NCI-H345 (cell line): ENCODE measurements around the gene EPS8L2.

Experiments
- DNase-seq: peaks from one replicate; lab custom pipeline; 2025; lab: John Stamatoyannopoulos, UW

The EPS8L2 gene

DNA sequence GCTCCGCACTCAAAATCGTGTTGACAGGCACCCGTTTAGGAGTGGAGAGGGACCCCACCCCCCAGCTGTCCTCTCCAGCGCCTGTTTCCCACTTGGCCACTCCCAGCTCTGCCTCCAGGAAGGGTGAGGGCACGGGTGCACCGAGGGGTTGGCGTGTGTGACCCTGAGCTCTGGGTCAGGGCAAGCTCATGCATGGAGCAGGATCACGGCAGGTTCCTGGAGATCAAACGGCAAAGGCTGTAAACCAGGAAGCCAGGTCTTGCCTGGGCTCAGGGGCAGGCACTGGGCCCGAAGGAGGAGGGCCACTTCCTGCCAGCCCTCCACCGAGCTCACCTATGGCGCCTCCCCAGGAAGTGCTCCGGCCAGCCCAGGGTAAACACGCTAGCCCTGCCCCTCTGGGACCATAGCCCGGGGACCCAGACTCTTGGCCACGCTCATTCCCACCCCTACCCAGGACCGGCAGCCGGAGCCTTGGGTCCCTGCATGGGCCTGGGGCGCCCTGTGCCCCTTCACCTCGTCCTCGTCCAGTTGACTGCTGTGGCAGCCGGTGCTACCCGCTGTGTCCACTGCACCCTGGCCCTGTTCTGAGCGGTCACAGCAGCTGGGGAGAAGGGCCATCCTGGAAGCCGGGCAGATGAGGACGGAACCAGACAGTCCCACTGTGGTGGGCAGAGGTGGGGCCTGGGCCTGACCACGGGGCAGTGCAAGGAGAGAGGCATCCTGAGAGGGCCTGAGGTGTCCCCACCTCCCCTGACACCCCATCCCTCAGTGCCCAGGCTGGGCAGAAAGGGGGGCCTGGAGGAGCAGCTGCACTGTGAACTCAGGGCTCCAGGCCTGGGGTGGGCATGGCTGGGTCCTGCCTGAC is 1.0 kb upstream of the EPS8L2 start:
- no peak for DNase-seq

DNA sequence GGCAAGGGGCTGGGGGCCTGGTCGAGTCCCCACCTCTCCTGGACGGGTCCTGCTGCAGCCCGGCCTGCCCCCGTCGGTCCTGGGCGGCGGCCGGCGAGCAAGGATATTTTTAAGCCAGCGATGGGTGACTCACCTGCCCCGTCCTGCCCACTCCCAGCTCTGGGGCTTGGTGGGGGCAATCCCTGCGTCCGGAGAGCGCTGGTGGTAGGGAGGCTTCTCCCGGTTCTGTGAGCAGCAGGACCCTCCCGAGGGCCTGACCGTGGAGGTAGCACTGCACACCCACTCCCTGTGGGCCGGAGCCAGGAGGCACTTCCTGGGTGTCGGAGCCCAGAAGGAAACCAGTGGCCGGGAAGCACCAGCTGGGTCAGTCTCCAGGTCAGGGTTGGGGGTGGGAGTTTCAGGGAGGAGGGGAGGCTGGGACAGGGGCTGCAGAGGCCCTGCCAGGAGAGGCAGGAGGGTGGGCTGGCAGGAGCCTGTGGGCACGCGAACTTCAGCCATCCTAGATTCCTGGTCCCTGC is 467 bp downstream of the EPS8L2 start:
- no peak for DNase-seq

DNA sequence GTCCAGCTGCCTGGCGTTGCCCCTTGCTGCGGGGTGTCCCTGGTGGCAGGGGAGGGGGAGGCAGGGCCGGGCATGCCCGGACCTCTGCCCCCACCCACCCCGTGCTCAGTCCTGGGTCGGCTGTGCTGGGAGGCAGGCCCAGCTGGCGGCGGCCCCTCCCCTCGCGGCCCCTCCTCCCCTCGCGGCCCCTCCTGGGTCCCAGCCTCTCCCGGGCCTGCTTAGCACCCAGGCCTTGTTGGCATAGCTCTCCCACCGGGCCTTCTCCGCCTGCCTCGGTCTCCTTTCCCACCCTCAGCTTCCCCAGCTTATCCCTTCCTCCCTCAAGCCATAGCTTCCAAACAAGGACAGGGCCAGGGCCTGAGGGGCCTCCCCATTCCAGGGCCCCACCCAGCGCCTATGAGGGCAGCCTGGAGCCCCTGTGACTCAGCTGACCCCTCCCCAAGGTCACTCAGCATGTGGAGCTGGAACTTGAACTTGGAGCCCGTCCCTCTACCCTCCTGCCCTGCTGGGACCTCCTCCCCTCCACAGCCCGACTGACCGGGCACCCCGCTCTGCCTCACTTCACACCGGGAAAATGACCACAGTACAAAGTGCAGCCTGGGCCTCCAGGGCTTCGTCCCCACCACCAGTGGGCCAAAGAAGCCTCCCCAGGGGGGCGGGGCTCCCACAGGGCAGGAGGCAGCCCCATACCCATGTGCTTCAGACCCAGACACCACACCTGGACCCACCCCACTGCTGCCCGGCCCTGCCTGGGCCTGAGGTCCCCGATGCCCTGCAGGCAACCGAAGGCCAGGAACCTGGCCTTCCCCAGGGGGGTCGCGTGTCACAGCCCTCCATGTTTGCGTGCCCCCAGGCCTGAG is 1.2 kb downstream of the EPS8L2 start:
- no peak for DNase-seq

DNA sequence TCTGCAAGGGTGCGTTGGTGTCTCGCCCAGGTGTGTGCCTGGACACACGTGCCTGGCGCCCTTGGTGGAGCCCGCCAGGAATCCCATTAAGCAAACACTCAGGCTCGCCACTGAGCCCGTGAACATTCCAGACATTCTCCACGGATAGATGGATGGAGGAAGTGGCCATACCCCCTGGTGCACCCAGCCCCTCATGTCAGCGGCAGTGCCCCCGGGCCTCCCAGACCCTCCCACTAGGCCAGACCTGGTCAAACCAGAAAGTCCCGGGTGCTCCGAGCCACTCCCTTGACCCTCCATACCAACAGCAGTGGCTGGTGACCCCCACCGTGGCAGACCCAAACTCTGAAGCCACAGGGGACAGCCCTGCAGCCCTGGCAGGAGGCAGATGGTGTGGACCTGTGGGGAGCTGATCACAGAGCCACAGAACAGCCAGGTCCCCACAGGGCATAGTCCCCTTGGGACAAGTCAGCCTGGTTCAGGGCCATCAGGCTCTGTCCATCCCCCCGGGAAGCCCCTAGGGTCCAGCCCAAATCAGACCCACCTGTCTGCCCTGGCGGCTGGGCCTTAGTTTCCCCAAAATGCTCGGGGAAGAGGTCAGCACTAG is 1.9 kb downstream of the EPS8L2 start:
- DNase-seq, result no peak

DNA sequence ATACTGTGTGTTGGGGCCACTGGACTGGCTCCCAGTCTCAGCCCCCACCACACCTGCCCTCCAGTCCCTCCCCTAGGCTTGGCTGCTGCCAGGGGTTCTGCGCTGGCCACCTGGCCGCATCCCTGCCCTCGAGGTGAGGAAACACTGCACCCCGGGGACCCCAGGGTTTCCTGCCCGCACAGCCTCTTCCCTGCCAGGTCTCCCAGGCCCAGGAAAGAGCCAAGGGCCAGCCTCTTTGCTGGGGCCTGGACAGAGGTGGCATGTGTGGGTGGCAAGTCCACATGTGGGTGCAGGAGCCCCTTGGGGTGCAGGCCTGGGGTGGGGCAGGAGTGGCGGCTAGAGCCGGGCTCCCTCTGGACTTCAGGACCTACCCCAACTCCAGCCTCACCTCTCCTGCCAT is 2.5 kb downstream of the EPS8L2 start:
- DNase-seq, result no peak

DNA sequence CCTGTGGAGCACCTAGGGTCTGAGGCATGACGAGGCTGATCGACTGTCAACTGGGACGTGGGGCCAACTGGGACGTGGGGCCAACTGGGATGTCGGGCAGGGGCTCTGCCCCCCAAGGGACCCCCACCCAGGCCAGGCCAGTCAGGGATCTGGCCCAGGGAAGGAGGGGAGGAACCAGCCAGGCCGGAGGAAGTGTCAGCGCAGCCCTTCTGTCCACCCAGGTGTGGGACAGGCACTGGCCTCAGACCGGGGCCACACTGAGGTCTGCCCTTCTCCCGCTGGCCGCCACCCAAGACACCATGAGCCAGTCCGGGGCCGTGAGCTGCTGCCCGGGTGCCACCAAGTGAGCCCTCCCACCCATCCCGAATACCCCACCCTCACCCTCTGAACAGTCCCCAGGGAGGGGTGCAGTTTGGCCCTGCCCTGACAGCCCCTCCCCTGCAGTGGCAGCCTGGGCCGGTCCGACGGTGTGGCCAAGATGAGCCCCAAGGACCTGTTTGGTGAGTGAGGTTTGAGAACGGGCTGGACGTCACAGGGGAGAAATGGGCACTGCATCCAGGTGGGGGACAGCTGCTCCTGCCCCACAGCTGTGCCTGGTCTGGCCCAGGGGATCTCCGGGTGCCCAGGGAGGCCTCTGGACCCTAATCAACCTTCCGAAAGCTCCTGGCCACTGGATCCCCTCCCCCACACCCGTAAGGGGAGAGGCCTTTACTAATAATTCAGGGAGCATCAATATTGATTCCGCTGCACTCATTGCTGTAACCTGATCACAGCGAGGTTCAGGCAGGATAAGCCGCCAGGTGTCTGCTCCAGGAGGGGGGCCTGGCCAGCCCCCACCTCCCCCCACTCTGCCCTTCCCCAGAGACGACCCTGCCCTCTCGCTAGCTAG is 3.3 kb downstream of the EPS8L2 start:
- DNase-seq, result no peak

DNA sequence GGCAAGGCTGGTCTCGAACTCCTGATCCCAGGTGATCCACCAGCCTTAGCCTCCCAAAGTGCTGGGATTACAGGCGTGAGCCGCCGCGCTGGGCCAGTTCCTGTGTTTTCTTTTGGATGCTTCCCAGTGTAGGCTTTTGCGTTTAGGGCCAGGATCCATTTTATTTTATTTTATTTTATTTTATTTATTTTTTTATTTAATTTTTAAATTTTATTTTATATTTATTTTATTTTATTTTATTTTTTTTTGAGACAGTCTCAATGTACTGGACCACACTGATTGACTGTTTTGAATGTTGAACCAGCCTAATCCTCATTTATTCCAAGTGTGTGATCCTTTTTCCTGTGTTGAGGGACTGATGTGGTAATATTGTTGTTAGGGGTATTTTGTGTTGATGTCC is 8.4 kb downstream of the EPS8L2 start:
- DNase-seq, result no peak

DNA sequence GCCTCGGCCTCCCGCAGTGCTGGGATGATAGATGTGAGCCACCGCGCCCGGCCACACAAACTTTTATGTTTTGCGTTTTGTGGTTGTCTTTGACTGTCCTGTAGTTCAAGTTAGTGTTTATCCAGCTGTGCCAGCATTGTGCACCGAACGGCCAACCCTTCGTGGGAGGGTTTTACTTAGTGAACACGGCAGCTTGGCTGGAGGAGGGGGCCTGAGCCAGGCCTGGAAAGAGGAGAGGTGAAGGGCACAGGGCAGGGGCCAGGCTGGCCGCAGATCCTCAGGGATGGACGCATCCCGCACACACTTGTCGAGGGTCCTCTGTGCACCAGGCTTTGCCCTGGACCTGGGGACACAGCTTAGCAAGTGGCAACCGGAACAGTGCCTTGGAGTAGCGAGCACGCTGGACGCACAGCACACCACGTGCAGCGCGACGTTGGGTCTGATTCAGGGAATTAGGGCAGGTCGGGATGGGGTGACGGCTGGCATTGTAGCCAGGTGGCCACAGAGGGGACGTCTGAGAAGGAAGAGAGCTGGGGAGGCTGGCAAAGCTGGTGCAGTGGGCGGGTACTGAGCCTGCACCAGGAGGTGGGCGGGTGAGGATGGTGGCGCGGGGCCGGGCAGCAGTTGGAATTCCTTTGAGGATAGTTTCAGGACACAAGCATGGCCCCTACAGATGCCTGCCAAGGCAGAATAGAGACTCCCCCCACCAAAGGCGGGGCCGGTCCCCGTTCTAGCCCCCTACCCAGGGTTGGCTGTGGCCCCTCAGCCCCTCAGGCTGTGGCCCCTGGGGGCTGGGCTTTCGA is 13.4 kb downstream of the EPS8L2 start:
- DNase-seq, result no peak

DNA sequence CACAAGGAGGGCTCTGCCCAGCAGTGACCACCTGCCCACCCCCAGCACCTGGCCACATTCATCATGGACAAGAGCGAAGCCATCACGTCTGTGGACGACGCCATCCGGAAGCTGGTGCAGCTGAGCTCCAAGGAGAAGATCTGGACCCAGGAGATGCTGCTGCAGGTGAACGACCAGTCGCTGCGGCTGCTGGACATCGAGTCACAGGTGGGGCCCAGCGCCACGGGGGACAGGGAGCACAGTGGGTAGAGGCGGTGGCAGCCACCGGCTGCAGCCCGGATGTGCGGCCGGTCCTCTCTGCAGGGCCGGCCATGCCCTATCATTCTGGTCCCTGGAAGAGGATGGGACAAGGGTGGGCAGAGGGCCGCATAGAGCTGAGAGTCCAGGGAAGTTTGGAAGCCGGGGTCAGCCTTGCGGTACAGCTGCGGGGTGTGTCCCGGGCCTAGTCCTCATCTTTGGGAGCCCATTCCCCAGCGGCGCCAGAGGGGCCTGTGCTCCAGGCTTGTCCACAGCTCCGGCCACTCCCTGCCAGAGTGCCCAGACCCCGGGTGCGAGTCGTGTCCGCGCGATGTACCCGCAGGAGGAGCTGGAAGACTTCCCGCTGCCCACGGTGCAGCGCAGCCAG is 14.1 kb downstream of the EPS8L2 start:
- DNase-seq, result no peak

DNA sequence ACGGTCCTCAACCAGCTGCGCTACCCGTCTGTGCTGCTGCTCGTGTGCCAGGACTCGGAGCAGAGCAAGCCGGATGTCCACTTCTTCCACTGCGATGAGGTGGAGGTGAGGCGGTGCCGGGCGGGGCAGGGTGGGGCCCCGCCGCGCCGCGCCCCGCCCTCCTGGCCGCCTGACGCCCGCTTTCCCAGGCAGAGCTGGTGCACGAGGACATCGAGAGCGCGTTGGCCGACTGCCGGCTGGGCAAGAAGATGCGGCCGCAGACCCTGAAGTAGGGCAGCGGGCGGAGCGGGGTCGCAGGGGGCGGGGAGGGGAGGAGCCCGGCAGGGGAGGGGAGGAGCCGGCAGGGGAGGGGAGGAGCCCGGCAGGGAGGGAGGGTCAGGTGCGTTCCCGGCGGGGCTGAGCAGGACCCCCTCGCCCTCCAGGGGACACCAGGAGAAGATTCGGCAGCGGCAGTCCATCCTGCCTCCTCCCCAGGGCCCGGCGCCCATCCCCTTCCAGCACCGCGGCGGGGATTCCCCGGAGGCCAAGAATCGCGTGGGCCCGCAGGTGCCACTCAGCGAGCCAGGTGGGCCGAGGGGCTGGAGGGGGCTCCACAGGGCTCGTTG is 14.7 kb downstream of the EPS8L2 start:
- peak; percentile 53 for DNase-seq

DNA sequence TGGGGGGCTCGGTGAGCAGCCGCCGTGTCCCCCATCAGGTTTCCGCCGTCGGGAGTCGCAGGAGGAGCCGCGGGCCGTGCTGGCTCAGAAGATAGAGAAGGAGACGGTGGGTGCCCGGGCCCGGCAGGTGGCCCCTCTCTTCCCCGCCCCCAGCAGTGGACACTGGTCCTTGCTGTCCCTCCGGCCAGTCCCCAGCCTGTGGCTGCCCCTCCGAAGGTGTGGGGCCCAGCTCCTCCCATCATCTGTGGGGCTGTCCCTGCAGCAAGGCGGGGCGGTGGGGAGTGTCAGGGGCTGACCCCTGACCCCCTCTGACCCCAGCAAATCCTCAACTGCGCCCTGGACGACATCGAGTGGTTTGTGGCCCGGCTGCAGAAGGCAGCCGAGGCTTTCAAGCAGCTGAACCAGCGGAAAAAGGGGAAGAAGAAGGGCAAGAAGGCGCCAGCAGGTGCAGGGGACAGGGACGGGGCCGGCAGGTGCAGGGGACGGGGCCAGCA is 15.3 kb downstream of the EPS8L2 start:
- no peak for DNase-seq

DNA sequence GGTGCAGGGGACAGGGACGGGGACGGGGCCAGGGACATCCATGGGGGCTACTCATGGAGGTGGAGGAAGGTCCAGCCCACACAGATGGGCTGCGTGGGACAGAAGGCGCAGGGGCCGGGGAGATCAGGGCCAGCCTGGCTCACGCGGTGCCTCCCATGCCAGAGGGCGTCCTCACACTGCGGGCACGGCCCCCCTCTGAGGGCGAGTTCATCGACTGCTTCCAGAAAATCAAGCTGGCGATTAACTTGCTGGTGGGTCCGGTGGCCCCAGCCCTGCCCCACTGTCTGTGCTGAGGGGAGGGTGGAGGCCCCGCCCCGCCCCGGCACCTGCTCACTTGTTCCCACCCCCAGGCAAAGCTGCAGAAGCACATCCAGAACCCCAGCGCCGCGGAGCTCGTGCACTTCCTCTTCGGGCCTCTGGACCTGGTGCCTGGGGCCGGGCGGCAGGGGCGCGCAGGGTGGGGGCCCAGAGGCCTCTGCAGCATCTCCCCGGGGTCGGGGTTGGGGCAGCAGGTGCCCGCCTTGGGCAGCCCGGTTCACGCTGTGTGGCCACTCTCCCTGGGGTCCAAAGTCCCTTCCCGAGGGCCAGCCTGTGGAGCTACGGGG is 15.8 kb downstream of the EPS8L2 start:
- peak; percentile 68 for DNase-seq

DNA sequence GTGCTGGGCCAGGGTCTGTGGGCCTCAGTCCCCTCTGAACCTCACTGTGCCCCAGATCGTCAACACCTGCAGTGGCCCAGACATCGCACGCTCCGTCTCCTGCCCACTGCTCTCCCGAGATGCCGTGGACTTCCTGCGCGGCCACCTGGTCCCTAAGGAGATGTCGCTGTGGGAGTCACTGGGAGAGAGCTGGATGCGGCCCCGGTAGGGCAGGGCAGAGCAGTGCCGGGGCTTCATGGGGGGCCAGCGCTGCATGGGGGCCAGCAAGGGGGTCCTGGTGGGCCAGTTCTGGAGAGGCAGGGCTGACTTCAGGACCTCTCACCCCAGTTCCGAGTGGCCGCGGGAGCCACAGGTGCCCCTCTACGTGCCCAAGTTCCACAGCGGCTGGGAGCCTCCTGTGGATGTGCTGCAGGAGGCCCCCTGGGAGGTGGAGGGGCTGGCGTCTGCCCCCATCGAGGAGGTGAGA is 16.3 kb downstream of the EPS8L2 start:
- DNase-seq, result no peak

DNA sequence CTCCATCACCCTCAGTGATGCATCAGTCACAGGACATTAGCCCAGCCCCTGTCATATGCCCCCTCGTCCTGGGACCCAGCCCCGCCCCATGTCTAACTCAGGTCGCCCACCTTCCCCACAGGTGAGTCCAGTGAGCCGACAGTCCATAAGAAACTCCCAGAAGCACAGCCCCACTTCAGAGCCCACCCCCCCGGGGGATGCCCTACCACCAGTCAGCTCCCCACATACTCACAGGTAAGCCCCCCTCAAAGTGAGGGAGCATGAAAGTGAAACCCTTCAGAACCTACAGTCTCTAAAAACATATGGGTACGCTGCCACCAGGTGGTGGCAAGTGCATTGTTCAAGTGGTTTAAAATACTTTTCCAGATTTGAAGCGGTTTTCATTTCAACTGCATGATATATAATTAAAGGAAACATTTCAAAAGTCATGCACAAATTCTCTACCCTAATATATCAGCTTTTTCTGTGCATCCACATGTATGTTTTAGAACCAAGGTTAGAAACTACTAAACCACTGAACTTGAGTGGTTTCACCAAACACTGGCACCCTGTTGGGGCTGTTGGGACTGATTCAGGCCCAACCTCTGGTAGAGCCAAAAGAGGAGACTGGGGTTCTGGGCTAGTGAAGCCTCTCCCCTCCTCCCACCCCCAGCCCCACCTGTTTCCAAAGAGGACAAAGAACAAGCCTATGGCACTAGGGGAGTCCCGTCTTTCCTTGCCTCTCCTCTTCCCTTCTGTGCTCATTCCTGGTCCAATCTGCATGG is 17.3 kb downstream of the EPS8L2 start:
- peak; percentile 62 for DNase-seq

DNA sequence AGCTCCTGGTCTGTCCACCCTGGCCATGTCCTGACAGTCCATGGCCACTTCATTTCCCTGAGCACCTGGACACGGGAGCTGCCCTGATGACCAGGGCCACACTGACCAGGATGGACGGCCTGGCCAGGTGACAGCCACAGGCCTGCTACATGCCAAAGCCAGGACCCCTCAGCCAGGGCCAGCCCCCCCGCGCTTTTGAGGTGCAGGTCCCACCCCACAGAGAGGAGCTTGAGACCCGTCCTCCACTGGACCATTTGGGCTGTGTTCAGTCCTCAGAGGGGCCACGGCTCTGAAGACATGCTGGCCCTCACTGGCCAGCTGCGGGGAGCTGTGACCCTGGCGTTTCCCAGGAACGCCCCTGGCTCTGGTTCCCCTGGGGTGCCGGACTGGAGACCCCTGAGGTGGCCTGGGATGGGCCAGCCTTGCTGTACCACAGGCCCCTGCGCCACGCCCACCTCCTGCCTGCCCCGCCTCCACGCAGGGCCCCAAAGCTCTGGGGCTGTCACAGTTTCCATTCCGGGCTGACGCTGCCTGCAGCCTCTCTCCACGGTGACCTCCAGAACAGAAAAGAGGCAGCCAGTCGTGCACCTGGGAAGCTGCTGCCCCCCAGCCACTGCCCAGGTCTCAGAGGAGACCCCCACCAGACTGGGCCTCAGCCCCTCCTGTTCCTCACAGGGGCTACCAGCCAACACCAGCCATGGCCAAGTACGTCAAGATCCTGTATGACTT is 18.2 kb downstream of the EPS8L2 start:
- no peak for DNase-seq

DNA sequence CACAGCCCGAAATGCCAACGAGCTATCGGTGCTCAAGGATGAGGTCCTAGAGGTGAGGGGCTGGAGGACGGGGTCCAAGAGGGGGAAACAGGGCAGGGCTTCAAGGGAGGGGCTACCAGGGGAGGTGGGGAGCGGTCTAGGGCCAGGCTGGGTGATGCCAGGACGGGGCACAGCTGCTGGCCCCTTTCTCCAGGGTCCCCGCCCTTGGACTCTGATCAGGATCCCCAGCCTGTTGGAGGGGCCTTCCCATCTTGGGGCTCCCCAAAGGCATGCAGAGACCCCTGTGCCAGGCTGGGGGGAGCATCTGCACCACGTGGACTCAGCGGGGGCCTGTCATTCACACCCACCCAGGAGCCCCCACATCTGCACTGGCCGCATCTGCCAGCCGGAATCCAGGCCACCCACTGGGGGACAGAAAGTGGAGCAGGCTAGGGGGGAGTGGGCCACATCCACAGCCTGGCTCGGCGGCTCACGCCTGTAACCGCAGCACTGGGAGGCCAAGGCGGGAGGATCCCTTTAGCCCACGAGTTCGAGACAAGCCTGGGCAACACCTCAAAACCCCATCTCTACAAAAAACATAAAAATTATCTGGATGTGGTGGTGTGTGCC is 18.9 kb downstream of the EPS8L2 start:
- no peak for DNase-seq

DNA sequence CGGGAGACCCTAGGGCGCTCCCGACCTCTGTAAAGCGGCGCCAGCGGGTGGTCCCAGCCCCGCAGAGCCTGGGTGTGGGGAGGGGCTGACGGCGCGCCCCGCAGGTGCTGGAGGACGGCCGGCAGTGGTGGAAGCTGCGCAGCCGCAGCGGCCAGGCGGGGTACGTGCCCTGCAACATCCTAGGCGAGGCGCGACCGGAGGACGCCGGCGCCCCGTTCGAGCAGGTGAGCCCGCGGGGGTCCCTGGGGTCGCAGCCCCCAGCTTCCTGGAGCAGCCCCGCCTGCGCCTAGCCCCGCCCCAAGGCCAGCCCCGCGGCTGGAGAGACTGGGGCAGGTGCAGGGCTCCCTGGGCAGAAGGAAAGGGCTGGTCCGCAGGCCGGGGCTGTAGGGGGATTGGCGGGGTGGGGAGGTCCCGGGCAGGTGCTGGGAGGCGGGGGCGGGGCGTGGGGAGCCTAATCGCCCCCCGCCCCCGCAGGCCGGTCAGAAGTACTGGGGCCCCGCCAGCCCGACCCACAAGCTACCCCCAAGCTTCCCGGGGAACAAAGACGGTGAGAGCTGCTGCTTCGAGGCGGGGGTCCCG is 19.7 kb downstream of the EPS8L2 start:
- peak; percentile 53 for DNase-seq
